Gastroesophageal sphincter (tissue), 3 donors: Measurements from ENCODE around the gene CBFA2T2.

Experiments
- EP300 ChIP-seq: sonication (generic); formaldehyde crosslinking; IDR thresholded peaks from one replicate; pipeline ENCODE4 v1.6.1; 2017; ENCODE audit warnings: antibody characterized with exemption, mild to moderate bottlenecking
- POLR2A ChIP-seq, 2 donors: fragments of 450-650 bp; IDR thresholded peaks; one replicate each; pipeline ENCODE4 v1.6.1; 2017; ENCODE audit warnings: antibody characterized with exemption in 2 of 2, mild to moderate bottlenecking in 2 of 2, moderate library complexity in 1 of 2
- POLR2AphosphoS5 ChIP-seq: sonication (generic); formaldehyde crosslinking; IDR thresholded peaks from one replicate; pipeline ENCODE4 v1.6.1; 2017; ENCODE audit warnings: antibody characterized with exemption
- TF ChIP-seq, protein P1 (sequence below), 4 experiments: fragments of 200-600 bp in 2 of 4; fragments of 450-650 bp in 2 of 4; sonication (generic) in 1 of 4; IDR thresholded peaks; one replicate each; pipeline ENCODE4 v1.5.1; 2017 to 2019; ENCODE audit warnings: antibody characterized with exemption in 4 of 4, mild to moderate bottlenecking in 2 of 4, moderate library complexity in 2 of 4

DNA sequence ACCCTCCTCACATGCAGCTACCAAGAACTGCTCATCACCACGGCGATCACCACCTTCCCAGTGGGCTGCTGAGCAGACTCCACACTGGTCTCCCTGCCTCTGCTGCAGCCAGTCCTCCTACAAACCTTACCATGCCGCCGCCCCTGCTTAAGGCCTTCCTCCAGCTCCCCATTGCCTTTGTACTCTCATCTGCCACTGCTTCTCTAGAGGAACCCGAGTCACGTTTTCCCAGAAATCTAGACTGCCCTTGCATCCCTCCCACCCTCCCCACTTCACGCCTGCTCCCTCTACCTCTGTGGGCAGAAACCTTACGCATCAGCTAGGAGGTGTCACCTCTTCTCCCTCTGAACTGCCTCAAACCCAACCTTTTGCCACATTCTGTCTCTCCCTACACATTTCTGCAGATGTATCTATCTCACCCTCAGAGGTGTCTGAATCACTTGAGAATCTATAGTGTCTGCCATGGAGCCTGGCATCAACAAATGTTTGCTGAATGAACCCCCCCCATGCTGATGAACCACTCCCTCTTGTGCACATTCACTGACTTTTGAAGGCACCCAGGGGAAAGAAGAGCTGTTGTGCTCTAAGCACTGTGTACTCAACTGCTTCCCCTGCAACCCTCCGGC lies 191.9 kb downstream of the CBFA2T2 start:
- TF ChIP-seq, protein P1, sequence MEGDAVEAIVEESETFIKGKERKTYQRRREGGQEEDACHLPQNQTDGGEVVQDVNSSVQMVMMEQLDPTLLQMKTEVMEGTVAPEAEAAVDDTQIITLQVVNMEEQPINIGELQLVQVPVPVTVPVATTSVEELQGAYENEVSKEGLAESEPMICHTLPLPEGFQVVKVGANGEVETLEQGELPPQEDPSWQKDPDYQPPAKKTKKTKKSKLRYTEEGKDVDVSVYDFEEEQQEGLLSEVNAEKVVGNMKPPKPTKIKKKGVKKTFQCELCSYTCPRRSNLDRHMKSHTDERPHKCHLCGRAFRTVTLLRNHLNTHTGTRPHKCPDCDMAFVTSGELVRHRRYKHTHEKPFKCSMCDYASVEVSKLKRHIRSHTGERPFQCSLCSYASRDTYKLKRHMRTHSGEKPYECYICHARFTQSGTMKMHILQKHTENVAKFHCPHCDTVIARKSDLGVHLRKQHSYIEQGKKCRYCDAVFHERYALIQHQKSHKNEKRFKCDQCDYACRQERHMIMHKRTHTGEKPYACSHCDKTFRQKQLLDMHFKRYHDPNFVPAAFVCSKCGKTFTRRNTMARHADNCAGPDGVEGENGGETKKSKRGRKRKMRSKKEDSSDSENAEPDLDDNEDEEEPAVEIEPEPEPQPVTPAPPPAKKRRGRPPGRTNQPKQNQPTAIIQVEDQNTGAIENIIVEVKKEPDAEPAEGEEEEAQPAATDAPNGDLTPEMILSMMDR (IDR thresholded peaks at IDR 0.05): no peak
- TF ChIP-seq EP300 (no peak), POLR2A (IDR thresholded peaks at IDR 0.05) (no peak), POLR2AphosphoS5 (no peak)
